Nephron (organoid): ENCODE results near the gene DCTD.
A peak's percentile ranks its signal among the peaks of the same experiment; 100 is the strongest.

Experiments
- H3K27ac Mint-ChIP-seq, 3 experiments: 2 replicates each; pipeline ENCODE4 v1.8.0; 2020; ENCODE audit warnings: mixed read lengths in 3 of 3, mild to moderate bottlenecking in 2 of 3, moderate library complexity in 1 of 3
- H3K27me3 Mint-ChIP-seq: 2 replicates; pipeline ENCODE4 v1.8.0; 2021; ENCODE audit warnings: low read depth, mild to moderate bottlenecking, moderate library complexity, mixed read lengths
- H3K36me3 Mint-ChIP-seq: 2 replicates; pipeline ENCODE4 v1.8.0; 2020; ENCODE audit warnings: low read depth, mixed read lengths
- H3K4me1 Mint-ChIP-seq: 2 replicates; pipeline ENCODE4 v1.8.0; 2020; ENCODE audit warnings: mixed read lengths
- H3K4me3 Mint-ChIP-seq, 3 experiments: 2 replicates each; pipeline ENCODE4 v1.8.0; 2020; ENCODE audit warnings: mild to moderate bottlenecking in 3 of 3, mixed read lengths in 3 of 3, moderate library complexity in 2 of 3
- H3K9me3 Mint-ChIP-seq: 2 replicates; pipeline ENCODE4 v1.8.0; 2020; ENCODE audit warnings: mixed read lengths
- CTCF ChIP-seq, 3 experiments: fragments of 200-600 bp; sonication (generic); IDR thresholded peaks; one replicate each; pipeline ENCODE4 v1.5.0; 2021; ENCODE audit warnings: antibody characterized with exemption in 3 of 3; ENCODE audit not compliant: unreplicated experiment in 3 of 3

Gene DCTD

GRCh38 chr4:182924497-182924896 is 7.3 kb upstream of the DCTD start:
- Mint-ChIP-seq H3K4me3 (no peak overlapping the region), H3K27me3 (peaks cover 17% of the 10 kb centered on the region), H3K4me1 (peaks cover 18% of the 10 kb centered on the region), H3K27ac (no peak overlapping the region), H3K9me3 (no peaks in the 10 kb centered on the region), H3K36me3 (no peaks in the 10 kb centered on the region)
- TF ChIP-seq CTCF (IDR thresholded peaks at IDR 0.05; ENCODE audit: unreplicated experiment in 3 of 3) = no peak

- H3K4me3 Mint-ChIP-seq = no peak overlapping the region
- H3K36me3 Mint-ChIP-seq = no peaks in the 10 kb centered on the region
- H3K4me1 Mint-ChIP-seq = peaks cover 21% of the 10 kb centered on the region
- H3K9me3 Mint-ChIP-seq = no peaks in the 10 kb centered on the region
- peaks cover 17% of the 10 kb centered on the region for H3K27me3 Mint-ChIP-seq
- TF ChIP-seq CTCF (IDR thresholded peaks at IDR 0.05; ENCODE audit: unreplicated experiment in 3 of 3) = no peak
- no peak overlapping the region for H3K27ac Mint-ChIP-seq
Measured at GRCh38 chr4:182923796-182924340, 6.7 kb upstream of the DCTD start.

GRCh38 chr4:182923366-182923765 is 6.2 kb upstream of the DCTD start:
- H3K9me3 Mint-ChIP-seq = no peaks in the 10 kb centered on the region
- no peaks in the 10 kb centered on the region for H3K36me3 Mint-ChIP-seq
- no peak for TF ChIP-seq CTCF (IDR thresholded peaks at IDR 0.05; ENCODE audit: unreplicated experiment in 3 of 3)
- H3K27me3 Mint-ChIP-seq = peaks cover 17% of the 10 kb centered on the region
- peaks cover 24% of the 10 kb centered on the region for H3K4me1 Mint-ChIP-seq
- H3K27ac Mint-ChIP-seq = peak overlapping the region; percentile 25 to 82 (median 79)
- H3K4me3 Mint-ChIP-seq = no peak overlapping the region

GRCh38 chr4:182922501-182923284 is 5.5 kb upstream of the DCTD start:
- no peak for TF ChIP-seq CTCF (IDR thresholded peaks at IDR 0.05; ENCODE audit: unreplicated experiment in 3 of 3)
- H3K36me3 Mint-ChIP-seq = no peaks in the 10 kb centered on the region
- peak overlapping the region in 1 of 3 experiments; percentile 43 for H3K4me3 Mint-ChIP-seq
- peak overlapping the region; percentile 25 to 82 (median 79) for H3K27ac Mint-ChIP-seq
- peaks cover 30% of the 10 kb centered on the region for H3K4me1 Mint-ChIP-seq
- peaks cover 17% of the 10 kb centered on the region for H3K27me3 Mint-ChIP-seq
- H3K9me3 Mint-ChIP-seq = no peaks in the 10 kb centered on the region

- TF ChIP-seq CTCF (IDR thresholded peaks at IDR 0.05; ENCODE audit: unreplicated experiment in 3 of 3) = no peak
- H3K27ac Mint-ChIP-seq = peak overlapping the region in 1 of 3 experiments; percentile 82
- no peak overlapping the region for H3K4me3 Mint-ChIP-seq
- H3K36me3 Mint-ChIP-seq = no peaks in the 10 kb centered on the region
- H3K27me3 Mint-ChIP-seq = peaks cover 17% of the 10 kb centered on the region
- peaks cover 30% of the 10 kb centered on the region for H3K4me1 Mint-ChIP-seq
- no peaks in the 10 kb centered on the region for H3K9me3 Mint-ChIP-seq
Measured at GRCh38 chr4:182921608-182922007, 4.4 kb upstream of the DCTD start.

- Mint-ChIP-seq H3K4me3 (no peak overlapping the region), H3K36me3 (no peaks in the 10 kb centered on the region), H3K27me3 (peaks cover 17% of the 10 kb centered on the region), H3K4me1 (peaks cover 37% of the 10 kb centered on the region), H3K9me3 (no peaks in the 10 kb centered on the region), H3K27ac (peak overlapping the region in 1 of 3 experiments; percentile 71)
- TF ChIP-seq CTCF (IDR thresholded peaks at IDR 0.05; ENCODE audit: unreplicated experiment in 3 of 3) = no peak
Measured at GRCh38 chr4:182920676-182921075, 3.5 kb upstream of the DCTD start.
